HepG2 (cell line): Measurements from ENCODE around the gene SH2D3C. TPM values are rescaled to one million over a fixed set of nuclear protein-coding genes. Genes with fewer than 3 reads are reported as not detected.
A peak's percentile ranks its signal among the peaks of the same experiment; 100 is the strongest.

Experiments
- ATAC-seq: fragments of 200-7000 bp; cut with Tn5 transposase; 3 replicates; pipeline ENCODE4 v1.9.1; 2020; ENCODE audit warnings: mild to moderate bottlenecking, moderate library complexity
- BruUV-seq: library from RNA; stranded (reverse); fragments of 400-500 nt; replicated peaks from 2 replicates; lab custom pipeline; 2021; lab: Mats Ljungman, UMichigan
- CTCF ChIA-PET: fragments of 300-600 bp; formaldehyde crosslinking; extraction: SDS; loops from one replicate; lab custom pipeline; 2021; ENCODE audit warnings: low total read pairs, inconsistent platforms, low intra/inter-chr PET ratio; lab: Yijun Ruan, JAX
- POLR2A ChIA-PET: fragments of 350-600 bp; sonication (Branson Sonifier 250); formaldehyde crosslinking; loops from one replicate; lab custom pipeline; 2020; ENCODE audit warnings: antibody characterized with exemption, inconsistent platforms; lab: Yijun Ruan, JAX
- DNase-seq: peaks from one replicate; pipeline ENCODE4 v3.0.0-alpha.2; 2015; ENCODE audit warnings: low spot score
- FAIRE-seq: peaks from 3 replicates; lab custom pipeline; 2011; peaks lifted over from hg19 to GRCh38; lab: Jason Lieb, UNC
- H2AFZ ChIP-seq: one replicate; pipeline ENCODE4 v1.6.1; 2011; ENCODE audit warnings: low read length, inconsistent platforms
- H3K27ac ChIP-seq: fragments of 300-600 bp; 3 replicates; pipeline ENCODE4 v1.8.0; 2011; ENCODE audit warnings: mixed run types, mild to moderate bottlenecking, mixed read lengths, low read length, inconsistent platforms; ENCODE audit not compliant: insufficient read depth; ENCODE audit errors: extremely low read length
- H3K27me3 ChIP-seq, 2 experiments: fragments of 200-600 bp in 1 of 2; 2 replicates in 1 of 2; 3 replicates in 1 of 2; pipeline versions ENCODE4 v1.6.0 to v1.8.0; 2011; ENCODE audit warnings: low read length in 2 of 2, mild to moderate bottlenecking in 2 of 2, moderate library complexity in 2 of 2, inconsistent platforms in 1 of 2; ENCODE audit not compliant: insufficient read depth in 2 of 2, control insufficient read depth in 1 of 2
- H3K36me3 ChIP-seq, 2 experiments: fragments of 200-600 bp in 1 of 2; replicated peaks in 1 of 2; 2 replicates in 1 of 2; 3 replicates in 1 of 2; pipeline versions ENCODE4 v1.5.1 to v1.8.0; 2011; ENCODE audit warnings: low read length in 2 of 2, inconsistent platforms in 1 of 2; ENCODE audit not compliant: insufficient read depth in 2 of 2, control insufficient read depth in 1 of 2
- H3K4me1 ChIP-seq: 2 replicates; pipeline ENCODE4 v1.5.1; 2012; ENCODE audit warnings: low read length, inconsistent platforms; ENCODE audit not compliant: insufficient read depth
- H3K4me2 ChIP-seq: 2 replicates; pipeline ENCODE4 v1.6.0; 2011; ENCODE audit warnings: low read depth, low read length, inconsistent platforms
- H3K4me3 ChIP-seq, 3 experiments: fragments of 200-600 bp in 1 of 3; sonication (generic), shearing (Covaris generic) in 1 of 3; replicated peaks in 1 of 3; 2 replicates each; pipeline ENCODE4 v1.5.1; 2011 to 2016; ENCODE audit warnings: low read length in 3 of 3, inconsistent platforms in 2 of 3, low read depth in 2 of 3, mild to moderate bottlenecking in 2 of 3, control low read depth in 1 of 3, mixed read lengths in 1 of 3; ENCODE audit not compliant: insufficient read depth in 1 of 3
- H3K79me2 ChIP-seq: one replicate; pipeline ENCODE4 v1.6.1; 2011; ENCODE audit warnings: low read length, inconsistent platforms; ENCODE audit not compliant: insufficient read depth
- H3K9ac ChIP-seq: 2 replicates; pipeline ENCODE4 v1.6.0; 2011; ENCODE audit warnings: mild to moderate bottlenecking, low read depth, low read length, inconsistent platforms; ENCODE audit not compliant: insufficient read depth
- H3K9me3 ChIP-seq: 2 replicates; pipeline ENCODE4 v1.5.1; 2012; ENCODE audit warnings: mild to moderate bottlenecking, low read length
- H4K20me1 ChIP-seq: 2 replicates; pipeline ENCODE4 v1.6.0; 2011; ENCODE audit warnings: inconsistent platforms, mild to moderate bottlenecking, low read length, moderate library complexity; ENCODE audit not compliant: insufficient read depth
- AKAP8 ChIP-seq: sonication (generic); formaldehyde crosslinking; IDR thresholded peaks from 2 replicates; pipeline ENCODE4 v1.5.1; 2020; ENCODE audit warnings: mild to moderate bottlenecking, missing genetic modification reagents
- ASH2L ChIP-seq: fragments of 300-600, 200-600 bp; sonication (generic); IDR thresholded peaks from 2 replicates; pipeline ENCODE4 v1.7.0; 2017; ENCODE audit warnings: low read depth, mild to moderate bottlenecking, moderate library complexity, mixed read lengths, low read length; ENCODE audit not compliant: insufficient read length
- CENPT ChIP-seq: sonication (generic); formaldehyde crosslinking; IDR thresholded peaks from 2 replicates; pipeline ENCODE4 v1.8.0; 2022; ENCODE audit warnings: low read depth, mild to moderate bottlenecking, moderate library complexity, missing genetic modification reagents
- CENPX ChIP-seq: sonication (generic); formaldehyde crosslinking; IDR thresholded peaks from 2 replicates; pipeline ENCODE4 v1.9.0; 2021; ENCODE audit warnings: mild to moderate bottlenecking, missing genetic modification reagents, moderate library complexity
- EEA1 ChIP-seq: sonication (generic); formaldehyde crosslinking; IDR thresholded peaks from 2 replicates; pipeline ENCODE4 v1.5.1; 2020; ENCODE audit warnings: mild to moderate bottlenecking, missing genetic modification reagents, borderline replicate concordance
- FLYWCH1 ChIP-seq: sonication (generic); formaldehyde crosslinking; IDR thresholded peaks from 2 replicates; pipeline ENCODE4 v1.8.1; 2023; ENCODE audit warnings: mild to moderate bottlenecking, missing genetic modification reagents
- IRX3 ChIP-seq: sonication (generic); formaldehyde crosslinking; IDR thresholded peaks from 2 replicates; pipeline ENCODE4 v1.8.1; 2023; ENCODE audit warnings: mild to moderate bottlenecking, low read depth, missing genetic modification reagents, borderline replicate concordance
- MEIS2 ChIP-seq: sonication (generic); formaldehyde crosslinking; IDR thresholded peaks from 2 replicates; pipeline ENCODE4 v1.9.0; 2021; ENCODE audit warnings: mild to moderate bottlenecking, missing genetic modification reagents
- NR1H2 ChIP-seq: sonication (generic); formaldehyde crosslinking; IDR thresholded peaks from 2 replicates; pipeline ENCODE4 v1.8.1; 2022; ENCODE audit warnings: low read depth, missing genetic modification reagents, borderline replicate concordance
- NR2F6 ChIP-seq, 2 experiments: IDR thresholded peaks; 2 replicates each; pipeline ENCODE4 v1.6.1; 2016; ENCODE audit warnings: antibody characterized with exemption in 1 of 2, mild to moderate bottlenecking in 1 of 2
- POLR2AphosphoS2 ChIP-seq: IDR thresholded peaks from 2 replicates; pipeline ENCODE4 v1.6.1; 2011; ENCODE audit warnings: low read depth, low read length, improper control_type of control experiment
- RFXANK ChIP-seq: IDR thresholded peaks from 2 replicates; pipeline ENCODE4 v1.6.1; 2016
- SCMH1 ChIP-seq: sonication (generic); formaldehyde crosslinking; IDR thresholded peaks from 2 replicates; pipeline ENCODE4 v1.9.0; 2021; ENCODE audit warnings: missing genetic modification reagents, mild to moderate bottlenecking, borderline replicate concordance
- SMAD3 ChIP-seq: sonication (generic); formaldehyde crosslinking; IDR thresholded peaks from 2 replicates; pipeline ENCODE4 v1.4.0; 2020; ENCODE audit warnings: missing genetic modification reagents
- TAF1 ChIP-seq: sonication (generic); formaldehyde crosslinking; IDR thresholded peaks from 2 replicates; pipeline ENCODE4 v1.4.0; 2020; ENCODE audit warnings: missing genetic modification reagents
- TGIF2 ChIP-seq: IDR thresholded peaks from 2 replicates; pipeline ENCODE4 v1.6.1; 2016; ENCODE audit warnings: control low read depth, missing compliant biosample characterization
- ZFP37 ChIP-seq: sonication (generic); formaldehyde crosslinking; IDR thresholded peaks from 2 replicates; pipeline ENCODE4 v1.4.0; 2020; ENCODE audit warnings: missing genetic modification reagents, borderline replicate concordance
- ZNF260 ChIP-seq: sonication (generic); formaldehyde crosslinking; IDR thresholded peaks from 2 replicates; pipeline ENCODE4 v1.4.0; 2020; ENCODE audit warnings: missing genetic modification reagents, low read depth, mild to moderate bottlenecking, borderline replicate concordance
- ZNF441 ChIP-seq: sonication (generic); formaldehyde crosslinking; IDR thresholded peaks from 2 replicates; pipeline ENCODE4 v1.7.0; 2021; ENCODE audit warnings: missing genetic modification reagents, borderline replicate concordance
- ZNF460 ChIP-seq: sonication (generic); formaldehyde crosslinking; IDR thresholded peaks from 2 replicates; pipeline ENCODE4 v1.5.1; 2020; ENCODE audit warnings: missing genetic modification reagents, mild to moderate bottlenecking, borderline replicate concordance
- ZNF564 ChIP-seq: sonication (generic); formaldehyde crosslinking; IDR thresholded peaks from 2 replicates; pipeline ENCODE4 v1.8.1; 2023; ENCODE audit warnings: mild to moderate bottlenecking, missing genetic modification reagents
- ZNF891 ChIP-seq: sonication (generic); formaldehyde crosslinking; IDR thresholded peaks from 2 replicates; pipeline ENCODE4 v1.5.0; 2020; ENCODE audit warnings: mild to moderate bottlenecking, missing genetic modification reagents
- WGBS: methylation state at CpG from one replicate; pipeline ENCODE4 v1.1.6; 2017; ENCODE audit warnings: low lambda C conversion rate; 5-methylcytosine and 5-hydroxymethylcytosine counted together
- in situ Hi-C: cut with HindIII; loops from 2 replicates; pipeline ENCODE4 v1.10.0; 2017; ENCODE audit warnings: low pct_unique_long_range_greater_than_20kb; ENCODE audit not compliant: extremely low pct_ligation_motif_present
- intact Hi-C: fragments of 100-400 bp; cut with micrococcal nuclease; formaldehyde crosslinking; loops from one replicate; pipeline ENCODE4 v1.10.0; 2022; ENCODE audit not compliant: unreplicated experiment
- polyA plus RNA-seq, 8 experiments: library from polyadenylated mRNA; depleted of rRNA in 3 of 8; stranded (reverse) in 7 of 8; unstranded in 1 of 8; fragments of >200 nt; fragmentation: Illumina TruSeq in 4 of 8; extraction: Trizol in 4 of 8; gene quantifications; 2 replicates each; pipeline versions ENCODE4 v1.2.1 to v1.2.3, GENCODE V29; 2011 to 2016; ENCODE audit warnings: low read depth in 4 of 8, missing spikeins in 1 of 8, mixed read lengths in 1 of 8; ENCODE audit not compliant: insufficient read depth in 1 of 8
- total RNA-seq, 5 experiments: library from RNA; depleted of rRNA; stranded (reverse); fragments of >200 nt; fragmentation: Illumina TruSeq; extraction: Trizol; gene quantifications; 2 replicates each; pipeline ENCODE4 v1.2.3, GENCODE V29; 2016; ENCODE audit warnings: low read depth in 1 of 5
- TF ChIP-seq, protein P1 (sequence below): sonication (generic); formaldehyde crosslinking; IDR thresholded peaks from 2 replicates; pipeline ENCODE4 v1.5.0; 2020; ENCODE audit warnings: mild to moderate bottlenecking, missing genetic modification reagents

Gene SH2D3C
- total and polyA plus RNA-seq, 2 of the 13 experiments (the other 11 are each of a cell fraction or from before 2014, with no cell fraction given) = not detected

DNA sequence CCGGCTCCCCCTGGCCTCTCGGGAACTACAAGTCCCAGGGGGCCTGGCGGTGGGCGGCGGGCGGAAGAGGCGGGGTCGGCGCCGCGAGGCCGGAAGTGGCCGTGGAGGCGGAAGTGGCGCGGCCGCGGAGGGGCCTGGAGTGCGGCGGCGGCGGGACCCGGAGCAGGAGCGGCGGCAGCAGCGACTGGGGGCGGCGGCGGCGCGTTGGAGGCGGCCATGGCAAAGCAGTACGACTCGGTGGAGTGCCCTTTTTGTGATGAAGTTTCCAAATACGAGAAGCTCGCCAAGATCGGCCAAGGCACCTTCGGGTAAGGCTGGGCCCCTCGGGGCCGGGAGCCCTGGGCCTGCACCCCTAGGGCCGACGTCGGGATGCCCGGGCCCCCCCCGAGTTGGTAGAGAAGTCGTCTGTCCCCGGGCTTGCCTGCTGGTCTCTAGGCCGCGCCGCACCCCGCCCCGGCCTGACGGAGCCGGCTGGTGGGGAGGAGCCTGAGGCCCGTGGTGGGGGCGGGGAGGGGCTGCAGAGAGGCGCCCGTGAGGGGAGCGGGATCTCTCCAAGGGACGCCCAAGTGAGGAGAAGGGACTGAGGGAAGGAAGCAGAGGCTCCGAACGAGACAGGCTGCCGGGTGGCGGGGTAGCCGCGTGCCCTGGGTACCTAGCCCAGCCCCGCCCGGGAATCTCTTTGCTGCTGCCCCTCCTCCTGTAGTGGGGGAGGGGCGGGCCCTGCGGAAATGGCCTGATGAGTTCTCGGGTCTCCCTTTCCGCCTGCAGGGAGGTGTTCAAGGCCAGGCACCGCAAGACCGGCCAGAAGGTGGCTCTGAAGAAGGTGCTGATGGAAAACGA lies 7.7 kb upstream of the SH2D3C start, which contains the start of gene CDK9:
CDK9 (plus strand) TSS at position 102 of the 840 bp plus-strand sequence; CDS start at position 217, 115 bp downstream.
- POLR2A ChIA-PET = interaction anchor here (0.6 to 1.7 kb wide), 9 partner anchors 12 to 130 kb away, joined by 3 to 9 read pairs (median 4); partner anchors contain the start of genes FPGS and TOR2A
- Histone ChIP-seq H3K4me3 (peak within 1 kb of the TSS; percentile 94 to 99 (median 98)), H3K79me2 (peaks cover 19% of the 10 kb centered on the region), H4K20me1 (peaks cover 21% of the 10 kb centered on the region), H3K4me2 (peak within 1 kb of the TSS; percentile 73), H3K36me3 (peaks cover 24 to 40% of the 10 kb centered on the region in 2 experiments), H3K27me3 (0 out of 5 replicates have a peak, but pooled peaks cover 1 to 12% of the 10 kb centered on the region in 2 experiments), H3K9me3 (no peaks in the 10 kb centered on the region), H3K9ac (peak within 1 kb of the TSS; percentile 95), H3K4me1 (peaks cover 19% of the 10 kb centered on the region), H3K27ac (peak within 1 kb of the TSS; percentile 90), H2AFZ (no peak within 1 kb of the TSS)
- no TSS peak for BruUV-seq
- WGBS = 2% methylated on average over 21 of the region's 75 CpGs
- DNase-seq (peak; percentile 73), FAIRE-seq (peak; percentile 40), ATAC-seq (peak; percentile 87)
- in situ Hi-C loops = no loop called here
- intact Hi-C loops = loop anchor here (1.0 to 5.0 kb wide), 3 partner anchors 45 to 194 kb away; no protein-coding TSS in a partner anchor
- CTCF ChIA-PET = interaction anchor here (0.6 to 1.8 kb wide), 4 partner anchors 51 to 331 kb away, joined by 3 to 10 read pairs (median 4); partner anchors contain the start of gene TOR2A
- TF ChIP-seq FLYWCH1 (CRISPR knock-in tag) = no peak
- no peak for TF ChIP-seq ZNF564 (CRISPR knock-in tag)
- TF ChIP-seq MEIS2 (CRISPR knock-in tag) = 0 out of 2 replicates have a peak, but pooled peaks have one; percentile 23
- no peak for TF ChIP-seq CENPX
- TF ChIP-seq EEA1 (CRISPR knock-in tag) = no peak
- TF ChIP-seq RFXANK (CRISPR knock-in tag) = no peak
- TF ChIP-seq ZFP37 (CRISPR knock-in tag) = no peak
- no peak for TF ChIP-seq SMAD3 (CRISPR knock-in tag)
- no peak for TF ChIP-seq TGIF2 (CRISPR knock-in tag)
- TF ChIP-seq CENPT (CRISPR knock-in tag) = no peak
- peak; percentile 65 for TF ChIP-seq TAF1
- TF ChIP-seq, protein P1, sequence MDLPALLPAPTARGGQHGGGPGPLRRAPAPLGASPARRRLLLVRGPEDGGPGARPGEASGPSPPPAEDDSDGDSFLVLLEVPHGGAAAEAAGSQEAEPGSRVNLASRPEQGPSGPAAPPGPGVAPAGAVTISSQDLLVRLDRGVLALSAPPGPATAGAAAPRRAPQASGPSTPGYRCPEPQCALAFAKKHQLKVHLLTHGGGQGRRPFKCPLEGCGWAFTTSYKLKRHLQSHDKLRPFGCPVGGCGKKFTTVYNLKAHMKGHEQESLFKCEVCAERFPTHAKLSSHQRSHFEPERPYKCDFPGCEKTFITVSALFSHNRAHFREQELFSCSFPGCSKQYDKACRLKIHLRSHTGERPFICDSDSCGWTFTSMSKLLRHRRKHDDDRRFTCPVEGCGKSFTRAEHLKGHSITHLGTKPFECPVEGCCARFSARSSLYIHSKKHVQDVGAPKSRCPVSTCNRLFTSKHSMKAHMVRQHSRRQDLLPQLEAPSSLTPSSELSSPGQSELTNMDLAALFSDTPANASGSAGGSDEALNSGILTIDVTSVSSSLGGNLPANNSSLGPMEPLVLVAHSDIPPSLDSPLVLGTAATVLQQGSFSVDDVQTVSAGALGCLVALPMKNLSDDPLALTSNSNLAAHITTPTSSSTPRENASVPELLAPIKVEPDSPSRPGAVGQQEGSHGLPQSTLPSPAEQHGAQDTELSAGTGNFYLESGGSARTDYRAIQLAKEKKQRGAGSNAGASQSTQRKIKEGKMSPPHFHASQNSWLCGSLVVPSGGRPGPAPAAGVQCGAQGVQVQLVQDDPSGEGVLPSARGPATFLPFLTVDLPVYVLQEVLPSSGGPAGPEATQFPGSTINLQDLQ (CRISPR knock-in tag) = no peak
- TF ChIP-seq ZNF891 (CRISPR knock-in tag) = peak; percentile 29; the same call in 1 of the 2 replicates
- peak; percentile 22; the same call in 1 of the 2 replicates for TF ChIP-seq ZNF441 (CRISPR knock-in tag)
- TF ChIP-seq SCMH1 (CRISPR knock-in tag) = no peak
- TF ChIP-seq ZNF460 (CRISPR knock-in tag) = no peak
- TF ChIP-seq NR2F6 (IDR thresholded peaks at IDR 0.05) = no peak
- TF ChIP-seq NR2F6 (CRISPR knock-in tag; IDR thresholded peaks at IDR 0.05) = no peak
- TF ChIP-seq AKAP8 (CRISPR knock-in tag) = no peak
- no peak for TF ChIP-seq NR1H2 (CRISPR knock-in tag)
- peak; percentile 51 for TF ChIP-seq ASH2L
- TF ChIP-seq POLR2AphosphoS2 = no peak
- TF ChIP-seq ZNF260 (CRISPR knock-in tag) = no peak
- TF ChIP-seq IRX3 = no peak
